Left lung (tissue), 10 donors: Measurements from ENCODE around the gene CHD1. TPM values are rescaled to one million over a fixed set of nuclear protein-coding genes. Genes with fewer than 3 reads are reported as not detected.

Experiments
- ATAC-seq: fragments of 200-7000 bp; cut with Tn5 transposase; one replicate; pipeline ENCODE4 v1.9.1; 2020; ENCODE audit warnings: moderate library complexity
- DNase-seq, 4 donors: peaks; one replicate each; pipeline ENCODE4 v3.0.0-alpha.2; 2013 to 2020
- H3K27ac ChIP-seq, 2 donors: fragments of 200-600 bp; sonication (generic) in 1 of 2; one replicate each; pipeline versions ENCODE4 v1.5.0 to v1.8.0; 2020 to 2021
- H3K27me3 ChIP-seq, 2 donors: fragments of 200-600 bp; sonication (generic) in 1 of 2; one replicate each; pipeline versions ENCODE4 v1.5.0 to v1.8.0; 2020 to 2021
- H3K36me3 ChIP-seq, 2 donors: fragments of 200-600 bp; sonication (generic) in 1 of 2; one replicate each; pipeline versions ENCODE4 v1.5.0 to v1.8.0; 2020 to 2021
- H3K4me1 ChIP-seq, 2 donors: fragments of 200-600 bp; one replicate each; pipeline ENCODE4 v1.8.0; 2021
- H3K4me3 ChIP-seq, 2 donors: fragments of 200-600 bp; sonication (generic) in 1 of 2; one replicate each; pipeline versions ENCODE4 v1.5.0 to v1.8.0; 2020 to 2021; ENCODE audit warnings: mild to moderate bottlenecking in 1 of 2
- H3K9me3 ChIP-seq, 2 donors: fragments of 200-600 bp; sonication (generic) in 1 of 2; one replicate each; pipeline versions ENCODE4 v1.5.0 to v1.8.0; 2020 to 2021
- CTCF ChIP-seq, 2 donors: fragments of 200-600 bp; sonication (generic) in 1 of 2; IDR thresholded peaks; one replicate each; pipeline versions ENCODE4 v1.5.0 to v1.8.0; 2021; ENCODE audit warnings: antibody characterized with exemption in 2 of 2
- intact Hi-C, 2 donors: fragments of 100-400 bp; cut with DNase I; formaldehyde crosslinking; loops; one replicate each; pipeline versions ENCODE4 v1.11.2 to v1.14.2; 2022
- polyA plus RNA-seq, 6 donors: library from polyadenylated mRNA; unstranded; fragments of 120-200 nt; gene quantifications; one replicate each; pipeline ENCODE4 v1.2.1, GENCODE V29; 2013; ENCODE audit not compliant: insufficient read length in 6 of 6
- total RNA-seq, 2 donors: library from RNA; stranded (reverse); fragmentation: NEBNext Ultra II Directional; extraction: Animal tissue kit (Norgen Biotek cat#: 25700); gene quantifications; one replicate each; pipeline ENCODE4 v1.2.1, GENCODE V29; 2021
- donor health status: DM: no; HTN: yes; CAD: no.
- donor health status: DM: no; HTN: no; CAD: no.

The CHD1 gene
- total and polyA plus RNA-seq, 8 donors: 26.0 to 76.8 (median 64.0) TPM

- DNase-seq: no peak
- Histone ChIP-seq H3K9me3 (peaks cover 0 to 12% of the 10 kb centered on the region in 2 donors), H3K36me3 (no peaks in the 10 kb centered on the region), H3K4me1 (no peaks in the 10 kb centered on the region), H3K27me3 (no peaks in the 10 kb centered on the region), H3K27ac (no peak overlapping the region), H3K4me3 (no peak overlapping the region)
- no peak for ATAC-seq
- intact Hi-C loops: no loop called here
- TF ChIP-seq CTCF (IDR thresholded peaks at IDR 0.05): no peak
Measured at GRCh38 chr5:98846520-98846919, 82.3 kb downstream of the CHD1 start.

- no peak for DNase-seq
- intact Hi-C loops: no loop called here
- no peaks in the 10 kb centered on the region for H3K36me3 ChIP-seq
Measured at GRCh38 chr5:98845878-98846277, 82.9 kb downstream of the CHD1 start.

GRCh38 chr5:98844865-98845264 lies 83.9 kb downstream of the CHD1 start:
- Histone ChIP-seq H3K4me3 (no peak overlapping the region), H3K9me3 (peaks cover 0 to 12% of the 10 kb centered on the region in 2 donors), H3K27ac (no peak overlapping the region), H3K4me1 (no peaks in the 10 kb centered on the region), H3K36me3 (no peaks in the 10 kb centered on the region), H3K27me3 (no peaks in the 10 kb centered on the region)
- intact Hi-C loops: no loop called here
- DNase-seq: no peak
- TF ChIP-seq CTCF (IDR thresholded peaks at IDR 0.05): no peak
- no peak for ATAC-seq

More at GRCh38 chr5:98845878-98846277, 82.9 kb downstream of the CHD1 start:
- Histone ChIP-seq H3K9me3 (peaks cover 0 to 12% of the 10 kb centered on the region in 2 donors), H3K27ac (no peak overlapping the region), H3K27me3 (no peaks in the 10 kb centered on the region), H3K4me1 (no peaks in the 10 kb centered on the region), H3K4me3 (no peak overlapping the region)
- no peak for TF ChIP-seq CTCF (IDR thresholded peaks at IDR 0.05)
- no peak for ATAC-seq

- ATAC-seq (no peak), DNase-seq (no peak)
- Histone ChIP-seq H3K27me3 (peaks cover 0 to 5% of the 10 kb centered on the region in 2 donors), H3K27ac (no peak overlapping the region), H3K4me1 (peaks cover 0 to 6% of the 10 kb centered on the region in 2 donors), H3K9me3 (peaks cover 0 to 12% of the 10 kb centered on the region in 2 donors), H3K4me3 (no peak overlapping the region), H3K36me3 (no peaks in the 10 kb centered on the region)
- no peak for TF ChIP-seq CTCF (IDR thresholded peaks at IDR 0.05)
- intact Hi-C loops: no loop called here
Measured at GRCh38 chr5:98843481-98843880, 85.3 kb downstream of the CHD1 start.

- peaks cover 0 to 6% of the 10 kb centered on the region in 2 donors for H3K4me1 ChIP-seq
- intact Hi-C loops: no loop called here
- no peaks in the 10 kb centered on the region for H3K36me3 ChIP-seq
- H3K4me3 ChIP-seq: no peak overlapping the region
- H3K27ac ChIP-seq: no peak overlapping the region
- no peak for TF ChIP-seq CTCF (IDR thresholded peaks at IDR 0.05)
- H3K27me3 ChIP-seq: peaks cover 0 to 5% of the 10 kb centered on the region in 2 donors
- H3K9me3 ChIP-seq: peaks cover 0 to 12% of the 10 kb centered on the region in 2 donors
- DNase-seq (no peak), ATAC-seq (no peak)
Measured at GRCh38 chr5:98840946-98841345, 87.9 kb downstream of the CHD1 start.
